Measurements from ENCODE around the gene MSRB3.
"Not testable (repeated sequence)": the region's sequence is repeated elsewhere in the genome, so short reads cannot be mapped to it uniquely, and the experiment has no call there.

MSRB3 gene

GRCh38 chr12:65287426-65287825, 8.9 kb downstream of the MSRB3 start:
- DNase-seq (ENCODE audit: low read depth in 3 of 3) = no peak

- no peak for DNase-seq (ENCODE audit: low read depth in 3 of 3)
Observed at GRCh38 chr12:65292241-65292640, 13.8 kb downstream of the MSRB3 start.

GRCh38 chr12:65293735-65294134, 15.3 kb downstream of the MSRB3 start:
- DNase-seq (ENCODE audit: low read depth in 3 of 3) = no peak

DNA sequence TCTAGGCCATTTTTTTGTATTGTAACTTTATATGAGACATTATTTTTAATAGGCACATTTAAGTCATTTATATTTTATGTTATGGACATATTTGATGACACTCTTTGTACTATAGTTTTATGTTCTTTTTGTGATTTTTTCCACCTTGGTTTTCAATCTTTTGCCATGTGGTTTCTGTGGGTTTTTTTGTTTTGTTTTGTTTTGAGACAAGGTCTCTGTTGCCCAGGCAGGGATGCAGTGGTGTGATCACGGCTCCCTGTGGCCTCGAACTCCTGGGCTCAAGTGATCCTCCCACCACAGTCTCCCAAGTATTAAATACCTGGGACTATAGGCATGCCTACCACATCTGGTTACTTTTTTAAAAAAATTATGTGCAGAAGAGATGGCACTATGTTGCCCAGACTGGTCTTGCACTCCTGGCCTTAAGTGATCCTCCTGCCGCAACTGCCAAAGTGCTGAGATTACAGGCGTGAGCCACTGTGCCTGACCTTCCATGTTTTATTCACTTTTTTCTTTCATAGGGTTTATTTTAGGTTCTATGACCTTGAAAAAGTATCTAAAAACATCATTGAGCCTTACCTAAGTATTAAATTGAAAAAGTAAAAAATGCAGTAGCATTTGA, 16.3 kb downstream of the MSRB3 start:
- no peak for DNase-seq (ENCODE audit: low read depth in 3 of 3)

GRCh38 chr12:65296508-65297265, 18.2 kb downstream of the MSRB3 start:
- no peak for DNase-seq (ENCODE audit: low read depth in 3 of 3)

GRCh38 chr12:65300097-65300496, 21.6 kb downstream of the MSRB3 start:
- DNase-seq (ENCODE audit: low read depth in 3 of 3) = no peak

- DNase-seq (ENCODE audit: low read depth in 3 of 3) = no peak
Observed at GRCh38 chr12:65300679-65301349, 22.3 kb downstream of the MSRB3 start.

DNA sequence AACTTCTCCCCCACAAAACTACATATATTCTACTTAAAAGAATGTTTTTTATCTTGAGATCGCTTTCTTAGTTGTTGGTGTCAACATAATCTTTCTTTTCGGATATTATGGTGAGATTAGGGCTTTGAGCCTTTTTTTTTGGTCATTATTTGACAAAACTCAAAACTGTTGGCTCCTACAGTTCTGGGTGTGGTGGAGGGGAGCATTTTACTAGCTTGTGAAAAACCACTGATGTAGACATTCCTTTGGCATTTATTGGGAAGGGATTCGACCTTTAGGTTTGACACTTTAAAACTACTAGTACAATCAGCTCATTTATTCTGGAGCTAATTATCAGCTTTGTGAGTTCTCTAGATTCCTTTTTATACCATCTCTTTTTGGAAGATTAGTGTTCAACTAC, 24.4 kb downstream of the MSRB3 start:
- no peak for DNase-seq (ENCODE audit: low read depth in 3 of 3)

DNA sequence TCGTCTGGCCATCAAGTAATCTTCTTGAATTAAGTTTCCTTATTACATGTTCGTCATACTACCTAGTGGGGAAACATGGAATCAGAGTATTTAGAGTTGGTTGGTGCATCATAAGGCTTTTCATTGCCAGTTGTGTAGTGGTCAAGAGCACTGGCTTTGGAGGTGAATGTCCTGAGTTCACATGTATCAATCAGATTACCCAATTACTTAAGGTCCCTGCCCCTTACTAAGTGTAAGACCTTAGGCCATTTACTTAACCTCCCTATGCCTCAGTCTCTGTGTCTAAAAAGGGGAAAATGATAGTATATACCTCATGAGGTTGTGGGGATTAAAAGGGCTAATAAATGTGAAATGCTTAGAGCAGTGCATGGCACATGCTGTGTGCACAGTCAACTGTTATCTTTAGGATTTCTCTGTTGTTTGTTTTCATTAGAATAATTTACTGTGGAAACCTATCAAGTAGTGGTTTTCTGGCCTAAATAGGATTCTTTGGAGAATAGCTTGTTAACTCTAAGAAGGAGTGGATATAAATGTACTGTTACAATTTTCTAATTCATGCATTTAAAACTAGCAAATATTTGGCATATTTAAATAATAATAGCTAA, 27.0 kb downstream of the MSRB3 start:
- DNase-seq (ENCODE audit: low read depth in 3 of 3) = no peak

GRCh38 chr12:65306366-65307168, 28.1 kb downstream of the MSRB3 start:
- DNase-seq (ENCODE audit: low read depth in 3 of 3) = no peak

- no peak for DNase-seq (ENCODE audit: low read depth in 3 of 3)
Observed at GRCh38 chr12:65307169-65307501, 28.7 kb downstream of the MSRB3 start.

DNA sequence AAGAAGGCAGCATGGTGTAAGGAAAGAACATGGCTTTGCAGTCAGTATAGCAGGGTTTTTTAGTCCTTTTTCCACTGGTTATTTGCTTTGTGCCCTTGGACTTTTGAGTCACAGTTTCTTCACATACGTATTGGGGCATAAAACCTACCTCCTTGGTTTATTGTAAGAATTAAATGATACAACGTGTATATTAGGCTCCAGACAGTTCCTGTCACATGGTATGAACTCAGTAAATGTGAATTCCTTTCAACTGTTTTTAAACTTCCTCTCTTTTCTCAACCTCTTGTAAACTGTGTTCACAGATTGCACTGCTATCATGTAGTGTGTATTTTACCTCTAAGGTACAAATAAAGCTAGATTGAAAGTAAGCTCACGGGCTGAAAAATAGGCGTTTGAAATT, 29.5 kb downstream of the MSRB3 start:
- DNase-seq (ENCODE audit: low read depth in 3 of 3) = no peak

DNA sequence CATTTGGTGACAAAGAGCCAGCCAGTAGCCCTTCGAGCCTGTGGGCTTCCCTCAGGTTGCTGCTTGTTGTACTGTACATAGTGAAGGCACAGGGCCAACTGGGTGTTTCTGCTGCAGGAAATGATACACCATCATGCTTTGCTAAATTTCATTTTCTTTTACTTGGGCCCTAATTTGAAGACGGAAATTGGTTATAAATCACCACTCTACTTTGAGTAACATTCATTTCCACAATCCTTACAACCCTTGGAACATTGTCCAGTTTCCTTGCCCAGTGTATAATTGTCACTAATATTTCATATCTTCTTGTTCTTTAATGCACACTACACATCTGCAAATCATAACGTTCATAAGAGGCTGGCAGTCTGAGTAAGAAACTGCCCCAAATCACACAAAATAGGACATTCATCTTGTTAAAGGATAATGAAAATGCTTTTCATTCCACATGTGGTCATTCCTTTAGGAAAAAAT, 30.2 kb downstream of the MSRB3 start:
- no peak for DNase-seq (ENCODE audit: low read depth in 3 of 3)

GRCh38 chr12:65311260-65311659, 32.8 kb downstream of the MSRB3 start:
- no peak for DNase-seq (ENCODE audit: low read depth in 3 of 3)

- DNase-seq (ENCODE audit: low read depth in 3 of 3) = no peak
Observed at GRCh38 chr12:65313719-65314317, 35.3 kb downstream of the MSRB3 start.

- DNase-seq (ENCODE audit: low read depth in 3 of 3) = not testable (repeated sequence)
Observed at GRCh38 chr12:65315238-65315637, 36.8 kb downstream of the MSRB3 start.

GRCh38 chr12:65318186-65318685, 39.8 kb downstream of the MSRB3 start:
- DNase-seq (ENCODE audit: low read depth in 3 of 3) = no peak

- no peak for DNase-seq (ENCODE audit: low read depth in 3 of 3)
Observed at GRCh38 chr12:65319688-65320200, 41.3 kb downstream of the MSRB3 start.

GRCh38 chr12:65323070-65323469, 44.6 kb downstream of the MSRB3 start:
- no peak for DNase-seq (ENCODE audit: low read depth in 3 of 3)

GRCh38 chr12:65324056-65324455, 45.6 kb downstream of the MSRB3 start:
- DNase-seq (ENCODE audit: low read depth in 3 of 3) = no peak

- DNase-seq (ENCODE audit: low read depth in 3 of 3) = no peak
Observed at GRCh38 chr12:65324551-65324950, 46.1 kb downstream of the MSRB3 start.

All from stimulated activated CD4-positive, alpha-beta T cell treated with anti-CD3 and anti-CD28 coated beads, TNF-alpha, amount 100 ng/mL, for 4 hours (primary cell).